ENCODE data around the gene MIGA1.
"Not testable (repeated sequence)": the region's sequence is repeated elsewhere in the genome, so short reads cannot be mapped to it uniquely, and the experiment has no call there.

DNA sequence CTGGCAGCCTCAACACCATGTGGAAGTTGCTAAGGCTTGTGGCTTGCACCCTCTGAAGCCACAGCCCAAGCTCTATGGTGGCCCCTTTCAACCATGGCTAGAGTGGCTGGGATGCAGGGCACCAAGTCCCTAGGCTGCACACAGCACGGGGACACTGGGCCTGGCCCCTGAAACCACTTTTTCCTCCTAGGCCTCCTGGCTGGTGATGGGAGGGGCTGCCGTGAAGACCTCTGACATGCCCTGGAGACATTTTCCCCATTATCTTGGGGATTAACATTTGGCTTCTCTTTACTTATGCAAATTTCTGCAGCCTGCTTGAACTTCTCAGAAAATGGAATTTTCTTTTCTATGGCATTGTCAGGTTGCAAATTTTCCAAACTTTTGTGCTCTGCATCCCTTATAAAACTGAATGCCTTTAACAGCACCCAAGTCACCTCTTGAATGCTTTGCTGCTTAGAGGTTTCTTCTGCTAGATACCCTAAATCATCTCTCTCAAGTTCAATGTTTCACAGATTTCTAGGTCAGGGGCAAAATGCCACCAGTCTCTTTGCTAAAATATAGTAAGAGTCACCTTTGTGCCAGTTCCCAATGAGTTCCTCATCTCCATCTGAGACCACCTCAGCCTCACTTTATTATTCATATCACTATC lies 6.8 kb downstream of the MIGA1 start:
- TF ChIP-seq GABPA (IDR thresholded peaks at IDR 0.05; ENCODE audit: low read depth); CTCF (IDR thresholded peaks at IDR 0.05; ENCODE audit: insufficient read depth, low read length); POLR2AphosphoS5 (IDR thresholded peaks at IDR 0.05; ENCODE audit: low read depth): not testable (repeated sequence)
- TF ChIP-seq, protein P1, sequence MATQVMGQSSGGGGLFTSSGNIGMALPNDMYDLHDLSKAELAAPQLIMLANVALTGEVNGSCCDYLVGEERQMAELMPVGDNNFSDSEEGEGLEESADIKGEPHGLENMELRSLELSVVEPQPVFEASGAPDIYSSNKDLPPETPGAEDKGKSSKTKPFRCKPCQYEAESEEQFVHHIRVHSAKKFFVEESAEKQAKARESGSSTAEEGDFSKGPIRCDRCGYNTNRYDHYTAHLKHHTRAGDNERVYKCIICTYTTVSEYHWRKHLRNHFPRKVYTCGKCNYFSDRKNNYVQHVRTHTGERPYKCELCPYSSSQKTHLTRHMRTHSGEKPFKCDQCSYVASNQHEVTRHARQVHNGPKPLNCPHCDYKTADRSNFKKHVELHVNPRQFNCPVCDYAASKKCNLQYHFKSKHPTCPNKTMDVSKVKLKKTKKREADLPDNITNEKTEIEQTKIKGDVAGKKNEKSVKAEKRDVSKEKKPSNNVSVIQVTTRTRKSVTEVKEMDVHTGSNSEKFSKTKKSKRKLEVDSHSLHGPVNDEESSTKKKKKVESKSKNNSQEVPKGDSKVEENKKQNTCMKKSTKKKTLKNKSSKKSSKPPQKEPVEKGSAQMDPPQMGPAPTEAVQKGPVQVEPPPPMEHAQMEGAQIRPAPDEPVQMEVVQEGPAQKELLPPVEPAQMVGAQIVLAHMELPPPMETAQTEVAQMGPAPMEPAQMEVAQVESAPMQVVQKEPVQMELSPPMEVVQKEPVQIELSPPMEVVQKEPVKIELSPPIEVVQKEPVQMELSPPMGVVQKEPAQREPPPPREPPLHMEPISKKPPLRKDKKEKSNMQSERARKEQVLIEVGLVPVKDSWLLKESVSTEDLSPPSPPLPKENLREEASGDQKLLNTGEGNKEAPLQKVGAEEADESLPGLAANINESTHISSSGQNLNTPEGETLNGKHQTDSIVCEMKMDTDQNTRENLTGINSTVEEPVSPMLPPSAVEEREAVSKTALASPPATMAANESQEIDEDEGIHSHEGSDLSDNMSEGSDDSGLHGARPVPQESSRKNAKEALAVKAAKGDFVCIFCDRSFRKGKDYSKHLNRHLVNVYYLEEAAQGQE (IDR thresholded peaks at IDR 0.05; ENCODE audit: insufficient replicate concordance, low read depth): not testable (repeated sequence)
